Measurements from ENCODE around the gene CDAN1.

CDAN1 gene

DNA sequence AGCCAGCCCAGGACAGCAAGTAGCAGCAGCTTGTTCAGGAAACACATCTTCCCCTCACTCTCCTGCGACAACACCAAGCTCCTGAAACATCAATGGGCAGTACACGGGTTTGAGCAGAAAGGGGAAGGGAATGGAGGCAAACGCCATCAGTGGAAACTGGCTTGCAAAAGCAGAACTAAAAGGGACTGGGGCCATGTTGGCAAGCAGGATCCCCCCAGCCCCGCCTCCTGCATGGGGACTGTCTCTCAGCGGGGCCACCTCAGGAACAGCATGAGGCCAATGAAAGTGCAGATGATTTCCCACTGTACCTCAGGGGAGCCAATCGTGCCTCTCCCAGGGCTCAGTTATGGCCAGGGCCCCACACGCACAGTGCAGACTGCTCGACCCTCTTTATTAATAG lies 6.8 kb downstream of the CDAN1 start:
- no peak for TF ChIP-seq RAD21 (IDR thresholded peaks at IDR 0.05; ENCODE audit: low read depth)
- TF ChIP-seq FOXM1 (IDR thresholded peaks at IDR 0.05; ENCODE audit: borderline replicate concordance, low read depth): no peak
- TF ChIP-seq NFIC (IDR thresholded peaks at IDR 0.05): no peak
- no peak for TF ChIP-seq TEAD4 (IDR thresholded peaks at IDR 0.05)
- no peak for TF ChIP-seq ZBTB7A (IDR thresholded peaks at IDR 0.05; ENCODE audit: low read depth)
- no peak for TF ChIP-seq EP300 (IDR thresholded peaks at IDR 0.05; ENCODE audit: borderline replicate concordance)
- TF ChIP-seq, protein P1, sequence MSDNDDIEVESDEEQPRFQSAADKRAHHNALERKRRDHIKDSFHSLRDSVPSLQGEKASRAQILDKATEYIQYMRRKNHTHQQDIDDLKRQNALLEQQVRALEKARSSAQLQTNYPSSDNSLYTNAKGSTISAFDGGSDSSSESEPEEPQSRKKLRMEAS (IDR thresholded peaks at IDR 0.05): no peak
- TF ChIP-seq CREB1 (IDR thresholded peaks at IDR 0.05; ENCODE audit: low read depth): no peak
- TF ChIP-seq REST (IDR thresholded peaks at IDR 0.05; ENCODE audit: low read depth): no peak
- no peak for TF ChIP-seq CEBPB (IDR thresholded peaks at IDR 0.05)
- no peak for TF ChIP-seq TAF1 (IDR thresholded peaks at IDR 0.05; ENCODE audit: low read depth)
- TF ChIP-seq YY1 (IDR thresholded peaks at IDR 0.05; ENCODE audit: low read depth): no peak
- TF ChIP-seq, protein P2, sequence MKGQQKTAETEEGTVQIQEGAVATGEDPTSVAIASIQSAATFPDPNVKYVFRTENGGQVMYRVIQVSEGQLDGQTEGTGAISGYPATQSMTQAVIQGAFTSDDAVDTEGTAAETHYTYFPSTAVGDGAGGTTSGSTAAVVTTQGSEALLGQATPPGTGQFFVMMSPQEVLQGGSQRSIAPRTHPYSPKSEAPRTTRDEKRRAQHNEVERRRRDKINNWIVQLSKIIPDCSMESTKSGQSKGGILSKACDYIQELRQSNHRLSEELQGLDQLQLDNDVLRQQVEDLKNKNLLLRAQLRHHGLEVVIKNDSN (IDR thresholded peaks at IDR 0.05): no peak

DNA sequence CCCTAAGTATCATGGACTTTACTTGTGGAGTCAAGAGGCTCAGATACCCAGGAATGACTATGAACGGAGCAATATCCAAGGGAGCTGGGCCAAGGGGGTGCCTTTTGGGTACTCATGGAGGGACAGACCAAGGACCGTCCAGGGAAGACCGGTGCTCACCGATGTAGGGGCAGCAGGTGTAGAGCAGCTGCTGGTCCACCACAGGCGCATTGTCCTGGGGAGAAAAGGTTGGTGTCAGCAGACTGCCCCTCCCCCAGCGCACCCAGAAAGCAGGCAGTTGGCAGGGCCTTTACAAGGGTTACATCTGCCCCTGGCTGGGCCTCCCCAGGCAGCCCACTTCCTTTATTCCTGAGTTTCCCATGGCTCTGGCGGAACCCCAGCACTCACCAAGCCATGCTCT lies 7.5 kb downstream of the CDAN1 start:
- TF ChIP-seq EP300 (IDR thresholded peaks at IDR 0.05; ENCODE audit: borderline replicate concordance): no peak
- TF ChIP-seq EGR1 (IDR thresholded peaks at IDR 0.05): no peak
- TF ChIP-seq, protein P2 (IDR thresholded peaks at IDR 0.05): no peak
- TF ChIP-seq, protein P1 (IDR thresholded peaks at IDR 0.05): no peak
- no peak for TF ChIP-seq YY1 (IDR thresholded peaks at IDR 0.05; ENCODE audit: low read depth)
- TF ChIP-seq ZBTB7A (IDR thresholded peaks at IDR 0.05; ENCODE audit: low read depth): no peak
- no peak for TF ChIP-seq TEAD4 (IDR thresholded peaks at IDR 0.05)
- TF ChIP-seq TCF12 (IDR thresholded peaks at IDR 0.05; ENCODE audit: low read depth): no peak
- no peak for TF ChIP-seq TAF1 (IDR thresholded peaks at IDR 0.05; ENCODE audit: low read depth)
- TF ChIP-seq FOXM1 (IDR thresholded peaks at IDR 0.05; ENCODE audit: borderline replicate concordance, low read depth): no peak
- no peak for TF ChIP-seq CREB1 (IDR thresholded peaks at IDR 0.05; ENCODE audit: low read depth)
- TF ChIP-seq REST (IDR thresholded peaks at IDR 0.05; ENCODE audit: low read depth): no peak

DNA sequence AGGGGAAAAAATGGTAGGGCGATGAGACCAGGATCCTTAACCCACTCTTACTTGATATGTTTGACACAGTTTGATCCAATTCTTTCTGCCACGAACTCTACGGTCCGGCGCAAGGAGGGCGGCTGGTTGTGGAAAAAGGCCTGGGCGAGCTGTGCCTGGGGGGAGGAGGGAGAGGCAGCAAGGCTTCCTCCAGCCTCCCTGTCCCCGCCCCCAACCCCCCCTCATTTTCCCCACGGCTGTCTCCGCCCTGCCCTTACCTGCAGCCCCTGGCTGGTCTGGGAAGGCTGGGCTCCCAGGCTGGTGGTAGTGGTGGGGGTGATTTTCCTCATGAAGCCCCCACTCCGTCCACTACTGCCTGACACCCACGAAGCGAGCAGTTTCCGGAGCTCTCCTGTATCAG lies 8.0 kb downstream of the CDAN1 start:
- no peak for TF ChIP-seq RAD21 (IDR thresholded peaks at IDR 0.05; ENCODE audit: low read depth)
- no peak for TF ChIP-seq NFIC (IDR thresholded peaks at IDR 0.05)
- TF ChIP-seq CREB1 (IDR thresholded peaks at IDR 0.05; ENCODE audit: low read depth): no peak
- no peak for TF ChIP-seq FOXM1 (IDR thresholded peaks at IDR 0.05; ENCODE audit: borderline replicate concordance, low read depth)
- TF ChIP-seq, protein P2 (IDR thresholded peaks at IDR 0.05): no peak
- no peak for TF ChIP-seq YY1 (IDR thresholded peaks at IDR 0.05; ENCODE audit: low read depth)
- TF ChIP-seq CEBPB (IDR thresholded peaks at IDR 0.05): no peak
- no peak for TF ChIP-seq EGR1 (IDR thresholded peaks at IDR 0.05)
- no peak for TF ChIP-seq TAF1 (IDR thresholded peaks at IDR 0.05; ENCODE audit: low read depth)
- no peak for TF ChIP-seq ZBTB7A (IDR thresholded peaks at IDR 0.05; ENCODE audit: low read depth)
- no peak for TF ChIP-seq REST (IDR thresholded peaks at IDR 0.05; ENCODE audit: low read depth)
- TF ChIP-seq TEAD4 (IDR thresholded peaks at IDR 0.05): no peak
- no peak for TF ChIP-seq EP300 (IDR thresholded peaks at IDR 0.05; ENCODE audit: borderline replicate concordance)
- TF ChIP-seq, protein P1 (IDR thresholded peaks at IDR 0.05): no peak
- TF ChIP-seq TCF12 (IDR thresholded peaks at IDR 0.05; ENCODE audit: low read depth): no peak

- TF ChIP-seq CREB1 (IDR thresholded peaks at IDR 0.05; ENCODE audit: low read depth): no peak
- no peak for TF ChIP-seq TCF12 (IDR thresholded peaks at IDR 0.05; ENCODE audit: low read depth)
- no peak for TF ChIP-seq ZBTB7A (IDR thresholded peaks at IDR 0.05; ENCODE audit: low read depth)
- no peak for TF ChIP-seq EP300 (IDR thresholded peaks at IDR 0.05; ENCODE audit: borderline replicate concordance)
- no peak for TF ChIP-seq TEAD4 (IDR thresholded peaks at IDR 0.05)
- no peak for TF ChIP-seq YY1 (IDR thresholded peaks at IDR 0.05; ENCODE audit: low read depth)
- TF ChIP-seq RAD21 (IDR thresholded peaks at IDR 0.05; ENCODE audit: low read depth): no peak
- TF ChIP-seq FOXM1 (IDR thresholded peaks at IDR 0.05; ENCODE audit: borderline replicate concordance, low read depth): no peak
- no peak for TF ChIP-seq EGR1 (IDR thresholded peaks at IDR 0.05)
- no peak for TF ChIP-seq NFIC (IDR thresholded peaks at IDR 0.05)
- TF ChIP-seq, protein P1 (IDR thresholded peaks at IDR 0.05): no peak
- TF ChIP-seq CEBPB (IDR thresholded peaks at IDR 0.05): no peak
- TF ChIP-seq, protein P2 (IDR thresholded peaks at IDR 0.05): no peak
- no peak for TF ChIP-seq TAF1 (IDR thresholded peaks at IDR 0.05; ENCODE audit: low read depth)
These were observed 8.4 kb downstream of the CDAN1 start for GRCh38 chr15:42728560-42728959.

All from Ishikawa (cell line).